ENCODE measurements around the gene G6PC1. TPM values are rescaled to one million over a fixed set of nuclear protein-coding genes. Genes with fewer than 3 reads are reported as not detected.
A peak's percentile ranks its signal among the peaks of the same experiment; 100 is the strongest.

Gene G6PC1
- total RNA-seq, 4 donors from 2014 or later = not detected

- no peaks in the 10 kb centered on the region for H3K9me3 ChIP-seq
- intact Hi-C loops (cut with DNase I) = no loop called here
- TF ChIP-seq POLR2A (IDR thresholded peaks at IDR 0.05) = no peak
- peak in 1 of 6 experiments; percentile 3 for TF ChIP-seq CTCF (IDR thresholded peaks at IDR 0.05)
Observed at GRCh38 chr17:42929497-42929844, 28.9 kb downstream of the G6PC1 start.

GRCh38 chr17:42937712-42938596, 37.4 kb downstream of the G6PC1 start:
- no peaks in the 10 kb centered on the region for H3K9me3 ChIP-seq
- peak; percentile 37 to 45 for DNase-seq
- H3K27me3 ChIP-seq = no peaks in the 10 kb centered on the region
- no peaks in the 10 kb centered on the region for H3K4me1 ChIP-seq
- H3K36me3 ChIP-seq = no peaks in the 10 kb centered on the region
- intact Hi-C loops (cut with DNase I) = loop anchor here (5.0 kb wide), 1 partner anchor 91 kb away; no protein-coding TSS in a partner anchor
- no peak overlapping the region for H3K4me3 ChIP-seq (replicated peaks in 1 of 3)
- TF ChIP-seq CTCF (IDR thresholded peaks at IDR 0.05) = peak; percentile 23 to 78 (median 62)
- TF ChIP-seq POLR2A (IDR thresholded peaks at IDR 0.05) = no peak
- WGBS, 2 donors = 35 to 39% methylated on average over 9 of the region's 9 CpGs
- no peak overlapping the region for H3K27ac ChIP-seq

More at GRCh38 chr17:42929497-42929844, 28.9 kb downstream of the G6PC1 start:
- Histone ChIP-seq H3K36me3 (no peaks in the 10 kb centered on the region), H3K4me1 (peaks cover 3 to 12% of the 10 kb centered on the region in 2 donors), H3K27me3 (no peaks in the 10 kb centered on the region), H3K4me3 (replicated peaks in 1 of 3) (no peak overlapping the region), H3K27ac (peak overlapping the region in 2 of 3 donors; percentile 69 to 71)
- DNase-seq = no peak
- WGBS, 2 donors = 82 to 83% methylated on average over 1 of the region's 1 CpG

GRCh38 chr17:42944211-42944610, 43.6 kb downstream of the G6PC1 start:
- 56% methylated on average over 3 of the region's 3 CpGs for whole genome bisulfite sequencing, 2 donors
- peaks cover 0 to under 1% of the 10 kb centered on the region in 2 donors for H3K36me3 ChIP-seq
- no peaks in the 10 kb centered on the region for H3K9me3 ChIP-seq
- TF ChIP-seq CTCF (IDR thresholded peaks at IDR 0.05) (no peak), POLR2A (IDR thresholded peaks at IDR 0.05) (no peak)
- no peak overlapping the region for H3K27ac ChIP-seq
- H3K4me3 ChIP-seq (replicated peaks in 1 of 3) = no peak overlapping the region
- H3K27me3 ChIP-seq = no peaks in the 10 kb centered on the region
- DNase-seq = no peak
- H3K4me1 ChIP-seq = peaks cover 11 to 14% of the 10 kb centered on the region in 2 donors
- intact Hi-C loops (cut with DNase I) = no loop called here

- H3K27ac ChIP-seq = peak overlapping the region in 2 of 3 donors; percentile 4 to 53
- H3K4me3 ChIP-seq (replicated peaks in 1 of 3) = no peak overlapping the region
- peaks cover 9 to 21% of the 10 kb centered on the region in 2 donors for H3K36me3 ChIP-seq
- TF ChIP-seq CTCF (IDR thresholded peaks at IDR 0.05) (no peak), POLR2A (IDR thresholded peaks at IDR 0.05) (no peak)
- intact Hi-C loops (cut with DNase I) = no loop called here
- H3K4me1 ChIP-seq = peaks cover 11 to 14% of the 10 kb centered on the region in 2 donors
- 93 to 100% methylated on average over 1 of the region's 1 CpG for WGBS, 2 donors
- no peak for DNase-seq
- no peaks in the 10 kb centered on the region for H3K27me3 ChIP-seq
- H3K9me3 ChIP-seq = no peaks in the 10 kb centered on the region
Observed at GRCh38 chr17:42946812-42947211, 46.2 kb downstream of the G6PC1 start.

All from thyroid gland (tissue), 4 donors.